GM23248 (cell line): Measurements from ENCODE around the gene TAF1D. TPM values are rescaled to one million over a fixed set of nuclear protein-coding genes. Genes with fewer than 3 reads are reported as not detected.
"Not testable (repeated sequence)": the region's sequence is repeated elsewhere in the genome, so short reads cannot be mapped to it uniquely, and the experiment has no call there.

ENCODE experiments used
- DNase-seq: peaks from one replicate; pipeline ENCODE4 v3.0.0-alpha.2; 2015
- H2AFZ ChIP-seq: fragments of 200-600 bp; sonication (generic); 2 replicates; pipeline ENCODE4 v1.6.1; 2016; ENCODE audit warnings: antibody characterized with exemption
- H3F3A ChIP-seq: fragments of 200-600 bp; sonication (generic); 2 replicates; pipeline ENCODE4 v1.6.1; 2016; ENCODE audit warnings: mild to moderate bottlenecking, antibody characterized with exemption, mixed run types; ENCODE audit not compliant: insufficient read depth
- H3K27ac ChIP-seq: fragments of 200-600 bp; sonication (generic); 2 replicates; pipeline ENCODE4 v1.5.1; 2016; ENCODE audit warnings: mild to moderate bottlenecking
- H3K27me3 ChIP-seq: fragments of 200-600 bp; sonication (generic); replicated peaks from 2 replicates; pipeline ENCODE4 v1.6.1; 2016; ENCODE audit warnings: mild to moderate bottlenecking; ENCODE audit not compliant: insufficient read depth
- H3K36me3 ChIP-seq: fragments of 200-600 bp; sonication (generic); 2 replicates; pipeline ENCODE4 v1.6.1; 2016; ENCODE audit warnings: low read depth, mild to moderate bottlenecking
- H3K4me1 ChIP-seq: fragments of 200-600 bp; sonication (generic); 2 replicates; pipeline ENCODE4 v1.6.1; 2016; ENCODE audit warnings: mild to moderate bottlenecking; ENCODE audit not compliant: insufficient read depth
- H3K4me2 ChIP-seq: fragments of 200-600 bp; sonication (generic); one replicate; pipeline ENCODE4 v1.6.1; 2016; ENCODE audit warnings: mild to moderate bottlenecking; ENCODE audit not compliant: unreplicated experiment
- H3K4me3 ChIP-seq: fragments of 200-600 bp; sonication (generic); 2 replicates; pipeline ENCODE4 v1.5.1; 2016; ENCODE audit warnings: mild to moderate bottlenecking
- H3K79me2 ChIP-seq: fragments of 200-600 bp; sonication (generic); 2 replicates; pipeline ENCODE4 v1.6.1; 2016; ENCODE audit warnings: mild to moderate bottlenecking; ENCODE audit not compliant: insufficient read depth
- H3K9ac ChIP-seq: fragments of 200-600 bp; sonication (generic); 2 replicates; pipeline ENCODE4 v1.6.1; 2016; ENCODE audit warnings: mild to moderate bottlenecking
- H3K9me2 ChIP-seq: fragments of 200-600 bp; sonication (generic); 2 replicates; pipeline ENCODE4 v1.6.1; 2016; ENCODE audit warnings: mixed run types, mild to moderate bottlenecking, moderate library complexity; ENCODE audit not compliant: insufficient read depth
- H3K9me3 ChIP-seq: fragments of 200-600 bp; sonication (generic); one replicate; pipeline ENCODE4 v1.6.1; 2017; ENCODE audit warnings: low read depth
- H4K20me1 ChIP-seq: fragments of 200-600 bp; sonication (generic); 2 replicates; pipeline ENCODE4 v1.6.0; 2016; ENCODE audit not compliant: insufficient read depth
- EZH2 ChIP-seq: fragments of 200-600 bp; sonication (generic); IDR thresholded peaks from 2 replicates; pipeline ENCODE4 v1.6.1; 2018; ENCODE audit warnings: antibody characterized with exemption, mild to moderate bottlenecking; ENCODE audit not compliant: insufficient read depth, poor library complexity, severe bottlenecking
- EZH2phosphoT487 ChIP-seq: fragments of 200-600 bp; sonication (generic); IDR thresholded peaks from 2 replicates; pipeline ENCODE4 v1.6.1; 2018; ENCODE audit warnings: antibody characterized with exemption, moderate library complexity, mild to moderate bottlenecking, low read depth; ENCODE audit not compliant: insufficient read depth
- WGBS, 2 experiments: methylation state at CpG; one replicate each; pipeline ENCODE4 v1.1.6; 2015 to 2017; ENCODE audit warnings: low lambda C conversion rate in 2 of 2, low coverage in 1 of 2; ENCODE audit errors: missing lambda C conversion rate in 2 of 2; 5-methylcytosine and 5-hydroxymethylcytosine counted together
- in situ Hi-C: fragments of 300-500 bp; cut with MboI; formaldehyde crosslinking; loops from 2 replicates; pipeline ENCODE4 v1.15.0; 2020
- polyA plus RNA-seq: library from polyadenylated mRNA; unstranded; fragments of >200 nt; fragmentation: Nextera tagmentation; extraction: Ambion mirVana; gene quantifications from 2 replicates; pipeline ENCODE4 v1.2.1, GENCODE V29; 2016
- total RNA-seq: library from RNA; depleted of rRNA; stranded (reverse); fragments of >200 nt; shearing (Covaris generic); gene quantifications from 2 replicates; pipeline ENCODE4 v1.2.3, GENCODE V29; 2014

The TAF1D gene
- total and polyA plus RNA-seq, 2 experiments from 2014 or later = 60.7 to 127 TPM

DNA sequence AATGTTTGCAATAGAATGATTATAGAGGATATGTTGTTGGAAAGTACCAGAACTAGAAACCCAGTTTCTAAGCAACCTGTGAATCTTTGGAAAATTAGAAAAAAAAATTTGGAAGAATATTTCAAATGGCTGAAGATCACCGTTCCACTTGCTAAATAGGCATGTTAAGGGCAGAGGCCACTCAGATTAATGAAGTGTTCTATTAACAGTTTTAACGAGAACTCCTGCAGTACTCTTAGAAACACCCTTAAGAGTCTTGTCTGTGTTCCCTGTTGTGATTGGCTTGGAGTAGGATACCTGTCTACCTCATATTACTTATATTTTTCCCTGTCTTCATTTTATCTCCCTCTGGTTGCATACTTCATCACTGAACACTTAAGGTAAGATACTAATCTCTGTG, 4.8 kb upstream of the TAF1D start:
- H3K27ac ChIP-seq = no peak overlapping the region
- peaks cover 8% of the 10 kb centered on the region; the same call in 1 of the 2 replicates for H3F3A ChIP-seq
- DNase-seq = no peak
- no peak overlapping the region for H3K4me2 ChIP-seq
- WGBS, 2 experiments = 92 to 94% methylated on average over 2 of the region's 2 CpGs
- no peaks in the 10 kb centered on the region for H3K27me3 ChIP-seq
- TF ChIP-seq EZH2 (no peak), EZH2phosphoT487 (no peak)
- no peaks in the 10 kb centered on the region for H4K20me1 ChIP-seq
- no peak overlapping the region for H3K4me3 ChIP-seq
- peaks cover 26% of the 10 kb centered on the region for H3K79me2 ChIP-seq
- no peaks in the 10 kb centered on the region for H3K9me2 ChIP-seq
- peaks cover 7% of the 10 kb centered on the region for H3K4me1 ChIP-seq
- in situ Hi-C loops = no loop called here
- H3K9ac ChIP-seq = no peak overlapping the region
- no peak overlapping the region for H2AFZ ChIP-seq
- no peaks in the 10 kb centered on the region for H3K9me3 ChIP-seq
- peaks cover 6% of the 10 kb centered on the region; the same call in 1 of the 2 replicates for H3K36me3 ChIP-seq

DNA sequence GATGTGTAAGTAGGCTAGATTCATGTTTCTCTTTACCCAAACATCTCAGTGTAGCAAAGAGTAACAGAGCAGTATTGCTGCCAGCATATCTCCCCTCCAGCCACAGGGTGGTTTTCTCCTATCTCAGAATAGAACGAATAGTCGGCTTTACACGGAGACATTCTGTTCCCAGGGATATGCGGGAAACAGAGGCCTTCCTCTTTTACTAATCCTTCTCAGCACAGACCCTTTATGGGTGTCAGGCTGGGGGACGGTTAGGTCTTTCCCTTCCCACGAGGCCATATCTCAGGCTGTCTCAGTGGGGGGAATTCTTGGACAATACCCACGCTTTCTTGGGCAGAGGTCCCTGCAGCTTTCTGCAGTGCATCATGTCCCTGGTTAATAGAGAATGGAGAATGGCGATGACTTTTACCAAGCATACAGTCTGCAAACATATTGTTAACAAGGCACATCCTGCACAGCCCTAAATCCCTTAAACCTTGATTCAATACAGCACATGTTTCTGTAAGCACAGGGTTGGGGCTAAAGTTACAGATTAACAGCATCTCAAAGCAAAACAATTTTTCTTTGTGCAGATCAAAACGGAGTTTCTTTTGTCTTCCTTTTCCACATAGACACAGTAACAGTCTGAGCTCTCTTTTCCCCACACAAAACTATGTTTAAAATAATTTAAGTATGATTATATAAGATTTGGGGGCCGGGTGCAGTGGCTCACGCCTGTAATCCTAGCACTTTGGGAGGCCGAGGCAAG, 3.9 kb upstream of the TAF1D start:
- H3K9me2 ChIP-seq, H4K20me1 ChIP-seq, H3K9ac ChIP-seq, H3K4me2 ChIP-seq, H2AFZ ChIP-seq, H3K4me1 ChIP-seq, H3K4me3 ChIP-seq, H3K9me3 ChIP-seq, in situ Hi-C loops, H3K36me3 ChIP-seq, H3K27me3 ChIP-seq, H3K27ac ChIP-seq, DNase-seq: not testable (repeated sequence)
- peaks cover 35% of the 10 kb centered on the region for H3K79me2 ChIP-seq
- WGBS, 2 experiments = 63 to 64% methylated on average over 12 of the region's 12 CpGs
- H3F3A ChIP-seq = peaks cover 12% of the 10 kb centered on the region; the same call in 1 of the 2 replicates

DNA sequence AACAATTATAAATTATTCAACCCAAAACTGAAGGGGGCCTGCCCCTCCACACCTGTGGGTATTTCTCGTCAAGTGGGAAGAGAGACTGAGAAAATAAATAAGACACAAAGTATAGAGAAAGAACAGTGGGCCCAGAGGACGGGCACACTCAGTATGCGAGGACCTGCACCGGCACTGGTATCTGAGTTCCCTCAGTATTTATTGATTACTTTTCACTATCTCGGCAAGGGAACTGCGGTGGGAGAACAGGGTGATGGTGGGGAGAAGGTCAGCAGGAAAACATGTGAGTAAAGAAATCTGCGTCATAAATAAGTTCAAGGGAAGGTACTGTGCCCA, 3.3 kb upstream of the TAF1D start:
- Histone ChIP-seq H4K20me1 (peaks cover 2% of the 10 kb centered on the region; the same call in 1 of the 2 replicates), H3K79me2 (peaks cover 40% of the 10 kb centered on the region), H3K4me3 (no peak overlapping the region), H3K36me3 (peaks cover 4% of the 10 kb centered on the region), H3K27ac (no peak overlapping the region), H3K9ac (no peak overlapping the region), H3K9me2 (no peaks in the 10 kb centered on the region), H2AFZ (no peak overlapping the region), H3K9me3 (no peaks in the 10 kb centered on the region), H3K27me3 (no peaks in the 10 kb centered on the region), H3K4me1 (peaks cover 7% of the 10 kb centered on the region), H3F3A (peaks cover 17% of the 10 kb centered on the region; the same call in 1 of the 2 replicates), H3K4me2 (no peak overlapping the region)
- TF ChIP-seq EZH2phosphoT487 (no peak), EZH2 (no peak)
- in situ Hi-C loops = no loop called here
- no peak for DNase-seq
- 73 to 77% methylated on average over 7 of the region's 7 CpGs for WGBS, 2 experiments

DNA sequence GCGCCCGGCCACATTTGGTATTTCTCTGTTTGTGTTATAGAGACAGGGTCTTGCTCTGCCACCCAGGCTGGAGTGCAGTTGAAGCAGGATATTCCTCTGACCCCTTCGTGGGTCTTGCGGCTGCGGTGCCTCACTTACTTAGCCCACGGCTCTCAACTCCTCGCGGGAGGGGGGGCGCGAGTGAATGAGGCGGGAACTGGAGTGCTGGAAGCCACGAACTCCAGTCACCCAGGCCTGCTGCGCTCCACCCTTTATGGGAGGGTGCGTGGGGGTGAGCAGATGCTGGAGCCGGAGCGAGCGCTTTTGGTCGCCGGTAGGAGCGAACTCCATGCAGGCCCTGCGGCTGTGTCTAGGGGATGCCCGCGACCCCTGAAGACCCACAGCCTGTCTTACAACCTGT, 2.0 kb upstream of the TAF1D start:
- Histone ChIP-seq H3K4me2 (no peak overlapping the region), H3K4me3 (no peak overlapping the region), H3K9me2 (no peaks in the 10 kb centered on the region), H3K27me3 (no peaks in the 10 kb centered on the region), H2AFZ (no peak overlapping the region), H3K9me3 (no peaks in the 10 kb centered on the region), H3F3A (peaks cover 30% of the 10 kb centered on the region), H3K9ac (no peak overlapping the region), H4K20me1 (peaks cover 15% of the 10 kb centered on the region; the same call in 1 of the 2 replicates), H3K36me3 (peaks cover 17% of the 10 kb centered on the region), H3K4me1 (peaks cover 20% of the 10 kb centered on the region), H3K79me2 (peaks cover 54% of the 10 kb centered on the region), H3K27ac (no peak overlapping the region)
- no peak for TF ChIP-seq EZH2
- no peak for TF ChIP-seq EZH2phosphoT487
- in situ Hi-C loops = no loop called here
- WGBS, 2 experiments = 91 to 93% methylated on average over 23 of the region's 23 CpGs
- no peak for DNase-seq
